ENCODE data around the gene TBX18. TPM values are rescaled to one million over a fixed set of nuclear protein-coding genes. Genes with fewer than 3 reads are reported as not detected.

The TBX18 gene
- total and polyA plus RNA-seq, 2 donors from 2014 or later: 4.1 TPM; not detected in 1

GRCh38 chr6:84731401-84731800, 33.0 kb downstream of the TBX18 start:
- intact Hi-C loops (cut with DNase I): no loop called here
- no peaks in the 10 kb centered on the region for H3K36me3 ChIP-seq (ENCODE audit: control insufficient read depth in 2 of 3, insufficient read depth in 3 of 3, low read length in 3 of 3)
- H3K4me3 ChIP-seq (ENCODE audit: low read length in 3 of 3): no peak overlapping the region
- H3K9ac ChIP-seq (ENCODE audit: low read length in 3 of 3): no peak overlapping the region
- no peak overlapping the region for H3K27ac ChIP-seq (ENCODE audit: low read depth in 2 of 2, low read length in 2 of 2)
- DNase-seq: no peak
- H3K9me3 ChIP-seq (ENCODE audit: control insufficient read depth in 2 of 3, insufficient read depth in 1 of 3, low read length in 3 of 3): no peaks in the 10 kb centered on the region
- TF ChIP-seq, protein P1, sequence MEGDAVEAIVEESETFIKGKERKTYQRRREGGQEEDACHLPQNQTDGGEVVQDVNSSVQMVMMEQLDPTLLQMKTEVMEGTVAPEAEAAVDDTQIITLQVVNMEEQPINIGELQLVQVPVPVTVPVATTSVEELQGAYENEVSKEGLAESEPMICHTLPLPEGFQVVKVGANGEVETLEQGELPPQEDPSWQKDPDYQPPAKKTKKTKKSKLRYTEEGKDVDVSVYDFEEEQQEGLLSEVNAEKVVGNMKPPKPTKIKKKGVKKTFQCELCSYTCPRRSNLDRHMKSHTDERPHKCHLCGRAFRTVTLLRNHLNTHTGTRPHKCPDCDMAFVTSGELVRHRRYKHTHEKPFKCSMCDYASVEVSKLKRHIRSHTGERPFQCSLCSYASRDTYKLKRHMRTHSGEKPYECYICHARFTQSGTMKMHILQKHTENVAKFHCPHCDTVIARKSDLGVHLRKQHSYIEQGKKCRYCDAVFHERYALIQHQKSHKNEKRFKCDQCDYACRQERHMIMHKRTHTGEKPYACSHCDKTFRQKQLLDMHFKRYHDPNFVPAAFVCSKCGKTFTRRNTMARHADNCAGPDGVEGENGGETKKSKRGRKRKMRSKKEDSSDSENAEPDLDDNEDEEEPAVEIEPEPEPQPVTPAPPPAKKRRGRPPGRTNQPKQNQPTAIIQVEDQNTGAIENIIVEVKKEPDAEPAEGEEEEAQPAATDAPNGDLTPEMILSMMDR (IDR thresholded peaks at IDR 0.05; ENCODE audit: borderline replicate concordance, extremely low read depth, insufficient read depth): no peak
- no peaks in the 10 kb centered on the region for H3K4me1 ChIP-seq (ENCODE audit: control insufficient read depth in 2 of 3, insufficient read depth in 2 of 3, low read depth in 1 of 3, low read length in 3 of 3)
- no peak for FAIRE-seq
- H3K27me3 ChIP-seq (ENCODE audit: control insufficient read depth, insufficient read depth, low read length): no peaks in the 10 kb centered on the region

- FAIRE-seq: no peak
These were observed 35.8 kb downstream of the TBX18 start for GRCh38 chr6:84728602-84729001.

GRCh38 chr6:84719152-84719551, 45.2 kb downstream of the TBX18 start:
- H3K36me3 ChIP-seq (ENCODE audit: control insufficient read depth in 2 of 3, insufficient read depth in 3 of 3, low read length in 3 of 3): no peaks in the 10 kb centered on the region
- intact Hi-C loops (cut with DNase I): no loop called here
- TF ChIP-seq, protein P1 (IDR thresholded peaks at IDR 0.05; ENCODE audit: borderline replicate concordance, extremely low read depth, insufficient read depth): no peak
- no peaks in the 10 kb centered on the region for H3K27me3 ChIP-seq (ENCODE audit: control insufficient read depth, insufficient read depth, low read length)
- no peak overlapping the region for H3K4me3 ChIP-seq (ENCODE audit: low read length in 3 of 3)
- no peak overlapping the region for H3K9ac ChIP-seq (ENCODE audit: low read length in 3 of 3)
- no peaks in the 10 kb centered on the region for H3K4me1 ChIP-seq (ENCODE audit: control insufficient read depth in 2 of 3, insufficient read depth in 2 of 3, low read depth in 1 of 3, low read length in 3 of 3)
- no peak for FAIRE-seq
- no peak overlapping the region for H3K27ac ChIP-seq (ENCODE audit: low read depth in 2 of 2, low read length in 2 of 2)
- DNase-seq: no peak
- H3K9me3 ChIP-seq (ENCODE audit: control insufficient read depth in 2 of 3, insufficient read depth in 1 of 3, low read length in 3 of 3): no peaks in the 10 kb centered on the region

More at GRCh38 chr6:84728602-84729001, 35.8 kb downstream of the TBX18 start:
- Histone ChIP-seq H3K9ac (ENCODE audit: low read length in 3 of 3) (no peak overlapping the region), H3K4me3 (ENCODE audit: low read length in 3 of 3) (no peak overlapping the region), H3K36me3 (ENCODE audit: control insufficient read depth in 2 of 3, insufficient read depth in 3 of 3, low read length in 3 of 3) (no peaks in the 10 kb centered on the region), H3K9me3 (ENCODE audit: control insufficient read depth in 2 of 3, insufficient read depth in 1 of 3, low read length in 3 of 3) (no peaks in the 10 kb centered on the region), H3K27me3 (ENCODE audit: control insufficient read depth, insufficient read depth, low read length) (no peaks in the 10 kb centered on the region), H3K4me1 (ENCODE audit: control insufficient read depth in 2 of 3, insufficient read depth in 2 of 3, low read depth in 1 of 3, low read length in 3 of 3) (no peaks in the 10 kb centered on the region), H3K27ac (ENCODE audit: low read depth in 2 of 2, low read length in 2 of 2) (no peak overlapping the region)
- TF ChIP-seq, protein P1 (IDR thresholded peaks at IDR 0.05; ENCODE audit: borderline replicate concordance, extremely low read depth, insufficient read depth): no peak
- DNase-seq: no peak
- intact Hi-C loops (cut with DNase I): no loop called here
